HFF-Myc (cell line): ENCODE data around the gene NLK.
"Not testable (repeated sequence)": the region's sequence is repeated elsewhere in the genome, so short reads cannot be mapped to it uniquely, and the experiment has no call there.

Source experiments
- DNase-seq: peaks from one replicate; pipeline ENCODE4 v3.0.0-alpha.2; 2011; ENCODE audit warnings: low read depth; ENCODE audit errors: extremely low read depth
- H3K4me3 ChIP-seq: replicated peaks from 2 replicates; pipeline ENCODE4 v1.5.1; 2011; ENCODE audit warnings: low read depth, mild to moderate bottlenecking, control low read depth, low read length
- TF ChIP-seq, protein P1 (sequence below): IDR thresholded peaks from 2 replicates; pipeline ENCODE4 v1.5.1; 2012; ENCODE audit warnings: mild to moderate bottlenecking, low read depth, low read length, control low read depth; ENCODE audit errors: missing control alignments

NLK gene

DNA sequence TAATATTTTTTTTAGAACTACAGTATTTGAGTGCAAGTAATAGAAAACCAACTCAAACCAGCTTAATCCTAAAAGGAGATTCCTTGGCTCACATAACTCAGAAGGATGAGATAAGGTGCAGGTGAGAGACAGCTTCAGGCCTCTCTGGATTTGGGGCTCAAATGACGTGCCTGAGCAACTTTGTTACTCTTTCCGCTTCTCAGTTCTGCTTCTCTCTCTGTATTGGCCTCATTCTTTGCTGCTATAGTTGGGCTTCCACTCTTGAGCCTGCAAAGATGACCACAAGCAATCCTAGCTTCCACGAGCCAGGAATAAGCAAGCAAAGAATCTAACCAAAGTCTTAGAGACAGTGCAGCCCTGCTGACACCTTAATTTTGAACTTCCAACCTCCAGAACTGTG, 45.0 kb upstream of the NLK start:
- TF ChIP-seq, protein P1, sequence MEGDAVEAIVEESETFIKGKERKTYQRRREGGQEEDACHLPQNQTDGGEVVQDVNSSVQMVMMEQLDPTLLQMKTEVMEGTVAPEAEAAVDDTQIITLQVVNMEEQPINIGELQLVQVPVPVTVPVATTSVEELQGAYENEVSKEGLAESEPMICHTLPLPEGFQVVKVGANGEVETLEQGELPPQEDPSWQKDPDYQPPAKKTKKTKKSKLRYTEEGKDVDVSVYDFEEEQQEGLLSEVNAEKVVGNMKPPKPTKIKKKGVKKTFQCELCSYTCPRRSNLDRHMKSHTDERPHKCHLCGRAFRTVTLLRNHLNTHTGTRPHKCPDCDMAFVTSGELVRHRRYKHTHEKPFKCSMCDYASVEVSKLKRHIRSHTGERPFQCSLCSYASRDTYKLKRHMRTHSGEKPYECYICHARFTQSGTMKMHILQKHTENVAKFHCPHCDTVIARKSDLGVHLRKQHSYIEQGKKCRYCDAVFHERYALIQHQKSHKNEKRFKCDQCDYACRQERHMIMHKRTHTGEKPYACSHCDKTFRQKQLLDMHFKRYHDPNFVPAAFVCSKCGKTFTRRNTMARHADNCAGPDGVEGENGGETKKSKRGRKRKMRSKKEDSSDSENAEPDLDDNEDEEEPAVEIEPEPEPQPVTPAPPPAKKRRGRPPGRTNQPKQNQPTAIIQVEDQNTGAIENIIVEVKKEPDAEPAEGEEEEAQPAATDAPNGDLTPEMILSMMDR: no peak
- H3K4me3 ChIP-seq: no peak overlapping the region
- no peak for DNase-seq

- no peak overlapping the region for H3K4me3 ChIP-seq
- no peak for DNase-seq
- TF ChIP-seq, protein P1: no peak
These were observed 41.3 kb upstream of the NLK start for GRCh38 chr17:28001149-28001548.

- H3K4me3 ChIP-seq: no peak overlapping the region
- DNase-seq: no peak
- TF ChIP-seq, protein P1: no peak
These were observed 38.1 kb upstream of the NLK start for GRCh38 chr17:28004344-28004743.

DNA sequence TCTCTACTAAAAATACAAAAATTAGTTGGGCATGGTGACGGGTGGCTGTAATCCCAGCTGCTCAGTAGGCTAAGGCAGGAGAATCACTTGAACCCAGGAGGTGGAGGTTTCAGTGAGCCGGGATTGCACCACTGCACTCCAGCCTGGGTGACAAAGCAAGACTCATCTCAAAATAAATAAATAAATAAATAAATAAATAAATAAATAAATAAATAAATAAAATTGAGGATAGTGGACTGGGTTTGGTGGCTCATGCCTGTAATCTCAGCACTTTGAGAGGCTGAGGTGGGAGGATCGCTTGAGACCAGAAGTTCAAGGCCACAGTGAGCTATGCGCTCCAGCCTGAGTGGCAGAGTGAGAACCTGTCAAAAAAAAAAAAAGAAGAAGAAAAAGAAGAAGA, 34.6 kb upstream of the NLK start:
- DNase-seq, H3K4me3 ChIP-seq: not testable (repeated sequence)

- peak; percentile 46 for DNase-seq
- H3K4me3 ChIP-seq: no peak overlapping the region
- TF ChIP-seq, protein P1: no peak
These were observed 34.0 kb upstream of the NLK start for GRCh38 chr17:28008513-28008912.

- no peak overlapping the region for H3K4me3 ChIP-seq
- TF ChIP-seq, protein P1: no peak
- no peak for DNase-seq
These were observed 32.1 kb upstream of the NLK start for GRCh38 chr17:28010406-28010805.

DNA sequence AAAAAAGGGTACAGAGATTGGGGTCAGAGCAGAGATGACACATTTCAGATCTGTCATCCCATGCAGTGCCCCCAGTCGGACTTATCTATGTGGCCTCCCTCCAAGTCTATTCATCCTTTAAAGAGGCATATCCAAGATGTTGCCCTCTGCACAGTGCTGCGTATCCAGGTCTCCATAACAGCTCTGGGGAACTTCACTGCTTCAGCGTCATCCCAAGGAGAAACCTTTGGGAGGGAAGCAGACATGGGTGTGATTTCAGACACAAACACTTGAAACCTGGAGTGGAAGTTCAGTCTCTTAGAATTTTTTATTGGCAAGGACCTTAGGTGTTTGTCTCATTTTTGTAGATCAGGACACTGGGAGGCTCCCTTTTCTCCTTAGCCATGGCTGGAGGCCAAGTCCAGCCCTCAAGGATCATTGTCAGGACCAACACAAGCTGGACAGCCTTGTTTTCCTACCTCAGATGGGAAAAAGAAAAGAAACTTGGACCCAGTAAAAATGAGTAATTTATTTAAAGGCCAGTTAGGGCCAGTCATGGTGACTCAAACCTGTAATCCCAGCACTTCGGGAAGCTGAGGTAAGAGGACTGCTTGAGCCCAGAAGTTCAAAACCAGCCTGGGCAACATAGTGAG, 23.9 kb upstream of the NLK start:
- TF ChIP-seq, protein P1: no peak
- DNase-seq: no peak

More for the DNA sequence above, 23.9 kb upstream of the NLK start:
- H3K4me3 ChIP-seq: no peak overlapping the region
